ENCODE measurements around the gene TRIM40.

DNA sequence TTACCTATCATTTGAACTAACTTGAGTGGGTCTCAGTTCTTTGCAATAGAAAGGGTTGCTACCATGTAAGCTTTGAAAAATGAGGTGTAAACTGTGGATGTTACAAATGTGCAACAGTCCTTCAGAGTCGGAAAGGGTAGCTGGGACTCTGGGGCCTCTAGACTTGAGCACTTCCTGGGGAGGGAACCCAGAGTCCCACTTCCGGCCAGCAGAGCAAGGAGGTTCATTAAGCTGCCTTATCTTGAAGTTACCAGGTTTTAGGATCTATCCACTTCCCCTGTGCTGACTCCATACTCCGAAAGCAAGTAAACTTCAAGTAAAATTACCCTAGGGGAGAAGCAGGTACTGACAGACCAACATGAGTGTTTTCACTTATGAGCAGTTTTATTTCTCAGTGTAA lies 15.6 kb downstream of the TRIM40 start:
- TF ChIP-seq, protein P1, sequence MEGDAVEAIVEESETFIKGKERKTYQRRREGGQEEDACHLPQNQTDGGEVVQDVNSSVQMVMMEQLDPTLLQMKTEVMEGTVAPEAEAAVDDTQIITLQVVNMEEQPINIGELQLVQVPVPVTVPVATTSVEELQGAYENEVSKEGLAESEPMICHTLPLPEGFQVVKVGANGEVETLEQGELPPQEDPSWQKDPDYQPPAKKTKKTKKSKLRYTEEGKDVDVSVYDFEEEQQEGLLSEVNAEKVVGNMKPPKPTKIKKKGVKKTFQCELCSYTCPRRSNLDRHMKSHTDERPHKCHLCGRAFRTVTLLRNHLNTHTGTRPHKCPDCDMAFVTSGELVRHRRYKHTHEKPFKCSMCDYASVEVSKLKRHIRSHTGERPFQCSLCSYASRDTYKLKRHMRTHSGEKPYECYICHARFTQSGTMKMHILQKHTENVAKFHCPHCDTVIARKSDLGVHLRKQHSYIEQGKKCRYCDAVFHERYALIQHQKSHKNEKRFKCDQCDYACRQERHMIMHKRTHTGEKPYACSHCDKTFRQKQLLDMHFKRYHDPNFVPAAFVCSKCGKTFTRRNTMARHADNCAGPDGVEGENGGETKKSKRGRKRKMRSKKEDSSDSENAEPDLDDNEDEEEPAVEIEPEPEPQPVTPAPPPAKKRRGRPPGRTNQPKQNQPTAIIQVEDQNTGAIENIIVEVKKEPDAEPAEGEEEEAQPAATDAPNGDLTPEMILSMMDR (optimal IDR thresholded peaks at IDR 0.05 in 1 of 3, IDR thresholded peaks at IDR 0.05 in 1 of 3, conservative IDR thresholded peaks at IDR 0.05 in 1 of 3; ENCODE audit: extremely low read depth in 1 of 3, insufficient read depth in 2 of 3, low read length in 3 of 3) = no peak
- no peak for TF ChIP-seq EZH2 (IDR thresholded peaks at IDR 0.05; ENCODE audit: low read length)

Data from keratinocyte (primary cell).